Glutamatergic neuron (in vitro differentiated cells): Measurements from ENCODE around the gene PLCZ1. TPM values are rescaled to one million over a fixed set of nuclear protein-coding genes. Genes with fewer than 3 reads are reported as not detected.

ENCODE experiments used
- DNase-seq: peaks from one replicate; pipeline ENCODE4 v3.0.0; 2022
- H3K27ac Mint-ChIP-seq: one replicate; pipeline ENCODE4 v1.8.0; 2020; ENCODE audit warnings: mild to moderate bottlenecking, mixed read lengths, inconsistent platforms; ENCODE audit not compliant: unreplicated experiment
- H3K27me3 Mint-ChIP-seq: one replicate; pipeline ENCODE4 v1.8.0; 2020; ENCODE audit warnings: mild to moderate bottlenecking, moderate library complexity, mixed read lengths, inconsistent platforms; ENCODE audit not compliant: unreplicated experiment
- H3K36me3 Mint-ChIP-seq: one replicate; pipeline ENCODE4 v1.8.0; 2020; ENCODE audit warnings: mild to moderate bottlenecking, mixed read lengths, inconsistent platforms; ENCODE audit not compliant: unreplicated experiment
- H3K4me1 Mint-ChIP-seq: one replicate; pipeline ENCODE4 v1.8.0; 2020; ENCODE audit warnings: mild to moderate bottlenecking, low read depth, mixed read lengths, inconsistent platforms; ENCODE audit not compliant: unreplicated experiment
- H3K4me3 Mint-ChIP-seq: one replicate; pipeline ENCODE4 v1.8.0; 2020; ENCODE audit warnings: mild to moderate bottlenecking, mixed read lengths, inconsistent platforms; ENCODE audit not compliant: unreplicated experiment
- H3K9me3 Mint-ChIP-seq: one replicate; pipeline ENCODE4 v1.8.0; 2020; ENCODE audit warnings: mild to moderate bottlenecking, moderate library complexity, mixed read lengths, inconsistent platforms; ENCODE audit not compliant: unreplicated experiment
- CTCF ChIP-seq: fragments of 200-600 bp; sonication (generic); IDR thresholded peaks from one replicate; pipeline ENCODE4 v1.5.0; 2021; ENCODE audit not compliant: partially characterized antibody, unreplicated experiment
- total RNA-seq: library from RNA; stranded (reverse); fragmentation: NEBNext Ultra II Directional; extraction: Animal tissue kit (Norgen Biotek cat#: 25700); gene quantifications from one replicate; pipeline ENCODE4 v1.2.1, GENCODE V29; 2021; ENCODE audit not compliant: unreplicated experiment

Gene PLCZ1
- total RNA-seq, 1 donor from 2014 or later: not detected

GRCh38 chr12:18653465-18653864, 84.3 kb downstream of the PLCZ1 start:
- peaks cover 11% of the 10 kb centered on the region for H3K36me3 Mint-ChIP-seq
- peaks cover 4% of the 10 kb centered on the region for H3K9me3 Mint-ChIP-seq
- no peak overlapping the region for H3K27ac Mint-ChIP-seq
- no peak overlapping the region for H3K4me3 Mint-ChIP-seq
- DNase-seq: no peak
- H3K27me3 Mint-ChIP-seq: peaks cover 1% of the 10 kb centered on the region
- no peak for TF ChIP-seq CTCF
- H3K4me1 Mint-ChIP-seq: no peaks in the 10 kb centered on the region

GRCh38 chr12:18652596-18652995, 85.2 kb downstream of the PLCZ1 start:
- no peak for DNase-seq
- peaks cover 1% of the 10 kb centered on the region for H3K27me3 Mint-ChIP-seq
- peaks cover 2% of the 10 kb centered on the region for H3K9me3 Mint-ChIP-seq
- peaks cover 4% of the 10 kb centered on the region for H3K36me3 Mint-ChIP-seq
- no peaks in the 10 kb centered on the region for H3K4me1 Mint-ChIP-seq
- no peak overlapping the region for H3K4me3 Mint-ChIP-seq
- H3K27ac Mint-ChIP-seq: no peak overlapping the region
- TF ChIP-seq CTCF: no peak

GRCh38 chr12:18651525-18651924, 86.3 kb downstream of the PLCZ1 start:
- Mint-ChIP-seq H3K27ac (no peak overlapping the region), H3K4me1 (no peaks in the 10 kb centered on the region), H3K4me3 (no peak overlapping the region), H3K36me3 (no peaks in the 10 kb centered on the region), H3K9me3 (no peaks in the 10 kb centered on the region), H3K27me3 (peaks cover 1% of the 10 kb centered on the region)
- TF ChIP-seq CTCF: no peak
- no peak for DNase-seq

- H3K4me3 Mint-ChIP-seq: no peak overlapping the region
- H3K4me1 Mint-ChIP-seq: no peaks in the 10 kb centered on the region
- TF ChIP-seq CTCF: no peak
- peaks cover 1% of the 10 kb centered on the region for H3K27me3 Mint-ChIP-seq
- H3K9me3 Mint-ChIP-seq: no peaks in the 10 kb centered on the region
- H3K27ac Mint-ChIP-seq: no peak overlapping the region
- DNase-seq: no peak
- H3K36me3 Mint-ChIP-seq: no peaks in the 10 kb centered on the region
Observed at GRCh38 chr12:18646286-18646890, 91.4 kb downstream of the PLCZ1 start.

- Mint-ChIP-seq H3K36me3 (no peaks in the 10 kb centered on the region), H3K27ac (no peak overlapping the region), H3K27me3 (no peaks in the 10 kb centered on the region), H3K4me3 (no peak overlapping the region), H3K9me3 (no peaks in the 10 kb centered on the region), H3K4me1 (peaks cover 3% of the 10 kb centered on the region)
- TF ChIP-seq CTCF: no peak
- DNase-seq: no peak
Observed at GRCh38 chr12:18644564-18644963, 93.2 kb downstream of the PLCZ1 start.
